ENCODE measurements around the gene GRHL3. TPM values are rescaled to one million over a fixed set of nuclear protein-coding genes. Genes with fewer than 3 reads are reported as not detected.
A peak's percentile ranks its signal among the peaks of the same experiment; 100 is the strongest.

The GRHL3 gene
- total RNA-seq, 1 donor from 2014 or later, result not detected

DNA sequence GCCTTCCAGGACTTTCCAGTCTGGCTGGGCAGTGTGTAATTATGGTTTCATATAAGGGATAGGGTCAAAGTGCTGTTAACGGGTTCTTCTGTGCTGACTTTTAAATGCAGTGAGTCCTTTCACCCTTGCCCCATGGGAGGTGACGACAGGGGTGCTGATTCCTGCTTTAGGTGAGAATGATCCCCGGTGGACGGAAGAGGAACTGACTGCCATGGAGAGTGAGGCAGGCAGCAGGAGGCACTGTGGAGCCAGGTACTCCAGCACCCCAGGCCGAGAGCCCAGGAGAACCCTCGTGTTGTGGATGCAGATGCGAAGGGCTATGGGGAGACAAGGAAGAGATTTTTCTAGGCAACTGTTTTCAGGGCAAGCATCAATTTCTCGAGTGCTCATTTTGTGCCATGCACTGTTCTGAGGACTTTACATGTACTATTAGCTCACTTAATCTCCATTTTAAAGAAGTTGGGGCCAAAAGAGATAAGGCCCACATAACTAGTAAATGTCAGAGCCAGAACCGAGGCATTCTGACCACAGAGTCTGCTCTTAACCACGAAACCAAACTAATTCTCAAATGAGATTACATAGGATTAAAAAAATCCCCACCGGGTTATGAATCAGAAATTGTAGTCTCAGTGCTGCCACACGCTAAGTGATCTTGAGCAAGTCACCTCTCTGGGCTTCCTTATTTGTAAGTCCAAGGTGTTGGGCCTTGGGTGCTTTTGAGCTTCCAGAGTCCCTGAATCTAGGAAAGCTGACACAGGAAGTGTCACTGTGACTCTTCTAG is 66.2 kb downstream of the GRHL3 start:
- DNase-seq, result no peak
- intact Hi-C loops (cut with micrococcal nuclease), result no loop called here
- no peak for ATAC-seq

DNA sequence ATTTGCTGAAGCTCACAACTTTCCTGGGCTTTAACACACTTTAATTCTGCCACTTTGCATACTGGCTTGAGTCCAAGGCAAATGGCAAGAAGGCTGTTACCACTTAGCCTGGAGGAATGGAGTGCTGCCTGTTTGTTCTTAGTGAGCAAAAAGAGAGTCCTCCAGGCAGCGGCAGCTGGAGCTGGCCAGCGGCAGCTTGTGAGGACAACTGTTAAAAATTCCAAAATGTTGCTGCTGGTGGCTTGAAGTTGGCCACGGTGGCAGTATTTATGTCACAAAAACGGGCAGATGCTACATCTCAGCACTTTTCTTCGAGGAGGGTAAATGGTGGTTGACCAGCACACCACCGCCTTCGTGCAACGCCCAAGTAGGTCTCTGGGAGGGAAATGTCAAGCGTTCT is 67.1 kb downstream of the GRHL3 start:
- DNase-seq, result no peak
- intact Hi-C loops (cut with micrococcal nuclease), result no loop called here
- no peak for ATAC-seq

DNA sequence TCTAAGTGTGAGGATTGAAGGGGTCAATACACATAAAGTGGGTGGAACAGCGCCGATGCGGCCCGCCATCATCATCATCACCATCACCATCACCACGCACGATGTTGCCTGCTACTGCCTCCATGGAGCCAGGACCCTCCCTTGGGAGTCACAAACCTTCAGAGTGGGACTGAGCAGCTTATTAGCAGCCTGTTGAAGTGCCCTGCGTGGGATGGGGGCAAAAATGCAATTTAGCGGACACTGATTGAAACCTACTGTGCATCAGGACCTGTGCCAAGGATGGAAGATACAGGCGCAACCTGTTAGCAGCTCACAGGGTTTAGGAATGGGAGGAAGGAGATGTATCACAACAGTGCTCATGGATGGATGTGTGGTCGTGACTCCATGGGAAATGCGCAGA is 67.8 kb downstream of the GRHL3 start:
- ATAC-seq, result no peak
- no peak for DNase-seq
- intact Hi-C loops (cut with micrococcal nuclease), result no loop called here

DNA sequence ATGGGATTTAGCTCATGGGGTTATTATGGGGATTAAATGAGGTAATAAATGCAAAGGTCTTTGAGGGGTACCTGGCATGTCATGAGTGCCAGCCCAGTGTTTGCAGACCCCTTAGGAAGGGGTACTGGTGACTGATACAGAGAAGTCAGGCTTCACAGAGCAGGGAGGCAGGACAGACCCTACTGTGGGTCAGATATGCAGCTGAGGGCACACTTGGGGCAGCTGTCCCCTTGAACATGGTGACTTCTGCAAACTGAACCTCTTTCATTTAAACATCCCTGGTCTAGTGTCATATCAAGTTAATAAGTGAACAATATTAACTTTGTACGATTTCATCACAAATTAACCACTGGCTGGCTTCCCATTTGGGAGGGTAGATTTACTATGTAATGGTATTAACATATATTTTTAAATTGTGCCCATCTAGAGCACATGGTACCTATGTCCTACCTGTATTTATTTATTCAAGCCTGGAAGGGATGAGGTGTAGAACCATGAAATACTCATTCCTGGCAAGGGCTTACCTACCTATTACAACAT is 68.5 kb downstream of the GRHL3 start:
- intact Hi-C loops (cut with micrococcal nuclease), result no loop called here
- ATAC-seq (no peak), DNase-seq (no peak)

DNA sequence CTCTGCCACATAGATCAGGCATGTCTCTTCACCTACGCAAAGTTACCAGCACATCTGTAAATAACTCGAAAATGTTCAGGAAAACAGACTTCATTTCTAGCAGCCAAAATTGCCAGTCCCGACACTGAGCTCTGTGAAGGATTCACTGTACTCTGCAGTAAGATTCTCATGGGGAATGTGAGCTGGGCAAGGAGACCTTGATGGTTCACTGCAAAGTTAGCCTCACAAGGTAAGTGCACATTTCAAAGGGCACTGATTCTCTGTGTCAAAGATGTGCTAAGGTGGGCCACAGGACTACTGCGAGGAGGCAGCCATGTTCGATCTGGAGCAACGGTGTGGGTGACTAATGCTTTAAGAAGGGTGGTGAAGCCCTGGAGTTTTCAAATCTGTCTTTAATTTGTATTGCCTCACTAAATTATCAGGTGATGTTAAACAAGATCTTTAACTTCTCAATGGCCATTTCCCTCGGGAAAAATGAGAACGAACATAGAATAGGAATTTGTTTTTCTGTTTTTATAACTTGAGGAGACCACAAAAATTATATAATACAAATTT is 69.3 kb downstream of the GRHL3 start:
- intact Hi-C loops (cut with micrococcal nuclease), result no loop called here
- DNase-seq (no peak), ATAC-seq (no peak)

DNA sequence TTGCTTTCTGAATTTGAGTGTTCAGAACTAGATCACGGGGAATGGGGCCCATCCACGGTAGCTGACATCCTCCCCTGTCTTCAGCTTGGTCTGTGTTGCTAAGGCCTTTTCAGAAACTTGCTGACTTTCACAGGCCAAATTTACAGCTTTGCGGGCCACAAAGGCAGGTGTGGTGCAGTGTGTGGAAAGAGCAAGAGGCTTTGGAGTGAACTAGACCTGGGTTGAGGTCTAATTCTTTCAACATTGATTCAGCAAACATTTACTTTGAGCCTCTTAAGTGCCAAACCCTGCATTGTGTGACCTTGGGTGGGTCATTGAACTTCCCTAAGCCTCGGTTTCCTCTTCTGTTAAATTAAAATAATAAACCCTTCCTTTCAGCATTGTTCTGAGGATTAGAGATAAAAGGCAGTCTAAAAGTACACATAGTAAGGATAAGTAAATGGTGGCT is 70.1 kb downstream of the GRHL3 start:
- ATAC-seq, result no peak
- intact Hi-C loops (cut with micrococcal nuclease), result no loop called here
- no peak for DNase-seq

DNA sequence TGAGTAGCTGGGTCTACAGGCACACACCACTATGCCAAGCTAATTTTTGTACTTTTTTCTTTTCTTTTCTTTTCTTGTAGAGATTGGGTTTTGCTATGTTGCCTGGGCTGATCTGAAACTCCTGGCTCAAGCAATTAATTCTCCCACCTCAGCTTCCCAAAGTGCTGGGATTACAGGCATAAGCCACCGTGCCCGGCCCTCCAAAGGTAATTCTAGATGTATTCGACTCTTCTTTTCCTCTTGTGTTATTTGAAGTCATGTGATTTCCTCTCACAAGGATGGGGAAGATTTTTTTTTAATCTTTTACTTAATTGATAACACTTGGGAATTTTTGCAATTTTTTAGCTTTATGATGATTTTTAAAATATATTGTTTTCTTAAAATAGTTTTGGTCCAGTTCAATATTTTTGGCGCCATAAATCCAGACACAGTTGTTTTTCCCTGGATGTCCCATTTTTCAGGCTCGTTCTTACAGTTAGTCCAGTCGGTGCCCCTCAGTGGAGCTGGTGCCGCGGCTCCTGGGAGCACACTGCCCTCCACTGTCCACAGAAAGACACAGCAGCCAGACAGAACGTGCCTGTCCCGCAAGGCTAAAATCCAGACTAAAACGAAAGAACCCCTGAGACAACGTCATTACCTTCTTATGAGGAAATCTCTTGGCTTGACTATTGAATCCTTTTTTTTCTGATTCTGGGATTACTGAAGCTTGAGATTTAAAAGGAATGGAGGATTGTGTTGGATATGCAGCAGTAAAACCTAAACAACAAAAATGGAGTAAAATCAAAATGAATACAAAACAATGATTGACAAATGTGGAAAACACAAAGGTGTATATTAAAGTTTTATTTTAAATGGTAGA is 72.0 kb downstream of the GRHL3 start:
- DNase-seq, result peak; percentile 85
- intact Hi-C loops (cut with micrococcal nuclease), result no loop called here
- ATAC-seq, result peak; percentile 97

DNA sequence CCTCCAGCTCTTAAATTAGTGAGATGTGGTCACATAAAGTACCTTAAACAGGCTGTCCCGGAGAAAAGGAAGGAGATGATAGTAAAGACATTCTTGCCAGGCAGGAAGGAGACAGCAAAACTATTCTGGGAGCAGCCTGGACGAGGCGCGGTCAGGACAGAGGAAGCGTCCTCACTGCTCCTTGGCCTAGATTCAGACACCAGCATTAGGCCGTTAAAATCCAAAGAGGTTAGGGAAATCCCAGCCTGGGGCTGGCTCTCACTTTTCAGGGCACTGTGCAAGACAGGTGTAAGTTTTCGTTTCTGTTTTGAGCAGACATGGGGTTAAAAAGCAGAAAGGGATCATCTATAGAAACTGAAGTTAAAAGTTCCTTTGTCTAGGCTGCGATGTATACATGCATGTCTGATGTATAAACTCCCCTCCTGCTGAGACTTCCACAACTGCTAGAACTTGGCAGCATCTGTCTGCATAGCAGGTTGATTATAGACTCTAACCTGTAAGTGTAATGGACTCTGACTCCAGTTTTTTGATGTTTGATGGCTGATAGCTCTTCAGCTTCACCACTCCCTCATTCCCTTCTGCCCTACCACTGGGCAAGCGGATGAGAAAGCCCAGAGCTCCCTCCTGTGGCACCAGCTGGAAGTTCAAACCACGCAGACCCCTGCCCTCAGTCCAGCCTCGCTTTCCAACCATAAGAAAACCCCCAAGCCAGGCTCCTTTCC is 72.9 kb downstream of the GRHL3 start:
- ATAC-seq (peak; percentile 88), DNase-seq (peak; percentile 58)
- intact Hi-C loops (cut with micrococcal nuclease), result loop anchor here (2.0 kb wide), 1 partner anchor 193 kb away; no protein-coding TSS in a partner anchor

DNA sequence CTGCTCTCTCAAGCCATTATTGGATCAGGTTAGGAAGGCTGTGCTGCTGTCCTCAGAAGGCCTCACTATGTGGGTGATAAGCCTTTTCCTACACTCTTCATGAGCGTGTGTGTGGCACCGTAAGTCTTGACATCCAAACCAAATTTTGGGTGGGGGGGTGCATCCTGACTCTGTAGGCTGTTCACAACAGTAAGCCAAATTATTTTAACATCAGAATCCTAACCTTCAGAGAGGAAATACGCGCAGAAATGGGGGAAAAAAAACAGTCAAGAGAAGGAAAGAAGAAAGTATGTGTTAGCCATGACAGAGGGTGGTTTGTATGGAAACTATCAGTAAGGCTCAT is 73.4 kb downstream of the GRHL3 start:
- DNase-seq (no peak), ATAC-seq (no peak)
- intact Hi-C loops (cut with micrococcal nuclease), result loop anchor here (2.0 kb wide), 1 partner anchor 194 kb away; no protein-coding TSS in a partner anchor

DNA sequence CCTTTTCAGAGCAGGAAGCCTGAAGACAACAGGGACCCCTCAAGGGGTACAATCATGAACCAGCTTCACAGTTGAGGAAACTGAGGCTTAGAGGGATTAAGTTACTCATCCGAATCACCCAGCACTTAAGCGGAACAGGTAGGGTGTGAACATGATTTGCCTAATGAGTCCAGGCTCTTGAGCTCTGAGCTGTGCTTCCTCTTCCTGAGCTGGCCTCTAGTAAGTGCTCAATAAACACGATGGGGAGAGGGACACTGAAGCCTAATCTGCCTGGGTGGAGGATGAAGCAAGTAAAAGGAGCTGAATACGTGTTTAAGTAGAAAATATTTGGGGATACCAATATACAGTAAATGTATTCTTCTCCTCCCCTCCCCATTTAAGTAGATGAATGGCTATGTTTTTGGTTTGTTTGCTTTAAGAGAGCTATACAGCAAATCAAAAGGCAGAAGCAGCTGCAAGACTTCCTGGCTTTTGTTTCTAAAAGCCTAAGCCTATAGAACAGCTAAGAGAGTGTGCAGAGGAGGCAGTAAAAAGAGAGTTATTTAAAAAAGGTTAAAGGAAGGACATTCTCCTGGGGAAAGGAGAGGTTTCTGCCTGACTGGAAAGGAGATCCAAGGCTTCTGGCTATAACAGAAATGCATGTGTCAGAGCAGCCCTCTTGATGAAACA is 74.0 kb downstream of the GRHL3 start:
- intact Hi-C loops (cut with micrococcal nuclease), result loop anchor here (2.0 kb wide), 1 partner anchor 194 kb away; no protein-coding TSS in a partner anchor
- DNase-seq, result no peak
- no peak for ATAC-seq

DNA sequence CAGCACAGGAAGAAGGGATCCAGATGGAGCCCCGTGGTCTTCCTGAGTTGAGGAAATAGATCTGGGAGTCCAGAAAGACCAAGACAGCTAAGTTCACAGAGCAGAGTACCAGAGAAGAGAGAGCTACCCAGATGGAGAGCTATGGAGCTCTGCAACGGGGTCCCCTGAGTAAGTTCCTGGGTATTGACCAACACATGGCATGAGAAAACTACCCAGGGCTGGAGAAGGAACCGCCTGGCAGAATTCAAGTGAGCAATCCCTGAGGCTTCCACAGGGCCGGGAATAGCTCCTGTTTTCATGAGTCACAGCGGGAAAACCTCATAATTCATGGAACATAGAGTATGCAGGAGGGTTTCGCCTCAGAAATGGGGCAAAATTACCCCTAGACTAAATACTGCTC is 74.7 kb downstream of the GRHL3 start:
- intact Hi-C loops (cut with micrococcal nuclease), result loop anchor here (2.0 kb wide), 1 partner anchor 195 kb away; no protein-coding TSS in a partner anchor
- ATAC-seq, result no peak
- no peak for DNase-seq

DNA sequence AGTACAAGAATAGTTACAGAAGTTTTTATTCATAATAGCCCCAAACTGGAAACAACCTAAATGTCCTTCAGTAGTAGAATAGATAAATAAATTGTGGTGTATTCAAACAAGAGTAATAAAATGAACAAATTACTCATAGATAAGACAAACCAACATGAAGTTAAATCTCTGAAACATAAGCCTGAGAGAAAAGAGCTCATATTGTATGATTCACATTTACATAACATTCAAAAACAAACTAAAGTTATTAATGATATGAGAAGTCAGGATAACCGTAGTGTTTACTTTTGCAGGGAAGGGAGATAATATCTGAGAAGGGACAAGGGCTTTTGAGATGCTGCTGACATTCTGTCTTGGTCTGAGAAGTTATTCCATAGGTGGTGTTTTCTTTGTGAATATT is 80.9 kb downstream of the GRHL3 start:
- ATAC-seq (no peak), DNase-seq (no peak)
- intact Hi-C loops (cut with micrococcal nuclease), result no loop called here

DNA sequence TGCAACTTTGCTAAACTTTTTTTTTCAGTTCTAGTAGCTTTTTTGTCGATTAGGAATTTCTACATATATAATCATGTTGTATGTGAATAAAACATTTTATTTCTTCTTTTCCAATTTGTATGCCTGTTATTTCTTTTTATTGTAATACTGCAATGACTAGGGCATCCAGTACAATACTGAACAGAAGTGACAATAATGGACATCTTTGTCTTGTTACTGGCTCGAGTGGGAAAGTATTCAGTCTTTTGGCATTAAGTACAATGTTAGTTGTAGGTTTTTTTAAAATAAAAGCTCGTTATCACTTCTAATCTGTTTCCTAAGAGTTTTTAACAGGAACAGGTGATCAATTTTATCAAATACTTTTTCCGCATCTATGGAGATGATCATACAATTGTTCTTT is 84.6 kb downstream of the GRHL3 start:
- ATAC-seq, result no peak
- DNase-seq, result no peak
- intact Hi-C loops (cut with micrococcal nuclease), result no loop called here

Other genes with a start within 250 kb of the GRHL3 start
- gene MYOM3, start 207.2 kb upstream of the GRHL3 start, total RNA-seq, result 409 TPM
- 0.22 TPM for gene IL22RA1, start 176.2 kb upstream of the GRHL3 start, total RNA-seq
- gene IFNLR1, start 132.1 kb upstream of the GRHL3 start, total RNA-seq, result 3.7 TPM
- 4.9 TPM for gene STPG1, start 94.4 kb downstream of the GRHL3 start, total RNA-seq
- 34.6 TPM for gene NIPAL3, start 96.4 kb downstream of the GRHL3 start, total RNA-seq
- 6.4 TPM for gene RCAN3, start 183.5 kb downstream of the GRHL3 start, total RNA-seq
- gene NCMAP, start 236.7 kb downstream of the GRHL3 start, total RNA-seq, result 0.27 TPM